MCF 10A (cell line): ENCODE results near the gene DNLZ. TPM values are rescaled to one million over a fixed set of nuclear protein-coding genes. Genes with fewer than 3 reads are reported as not detected.

Source experiments
- BruUV-seq: library from RNA; stranded (reverse); fragments of 400-500 nt; replicated peaks from 2 replicates; lab custom pipeline; 2021; lab: Mats Ljungman, UMichigan
- CTCF ChIA-PET: fragments of 300-600 bp; sonication (Branson Sonifier 250); formaldehyde crosslinking; extraction: SDS; loops from one replicate; lab custom pipeline; 2021; ENCODE audit warnings: antibody characterized with exemption, inconsistent platforms; lab: Yijun Ruan, JAX
- POLR2A ChIA-PET: fragments of 300-600, 350-650 bp; sonication (Branson Sonifier 250); formaldehyde crosslinking; extraction: SDS; loops from one replicate; lab custom pipeline; 2020; ENCODE audit warnings: antibody characterized with exemption, inconsistent platforms; lab: Yijun Ruan, JAX
- DNase-seq: peaks from one replicate; pipeline ENCODE4 v3.0.0-alpha.2; 2018; ENCODE audit not compliant: unreplicated experiment
- H3K27ac Mint-ChIP-seq: one replicate; pipeline ENCODE4 v1.8.0; 2022; ENCODE audit warnings: mild to moderate bottlenecking, low read depth, mixed read lengths; ENCODE audit not compliant: unreplicated experiment
- H3K27me3 Mint-ChIP-seq: one replicate; pipeline ENCODE4 v1.8.0; 2022; ENCODE audit warnings: mixed read lengths; ENCODE audit not compliant: insufficient read depth, unreplicated experiment
- H3K36me3 Mint-ChIP-seq: one replicate; pipeline ENCODE4 v1.8.0; 2022; ENCODE audit warnings: mild to moderate bottlenecking, moderate library complexity, mixed read lengths; ENCODE audit not compliant: insufficient read depth, unreplicated experiment
- H3K4me1 Mint-ChIP-seq: one replicate; pipeline ENCODE4 v1.8.0; 2022; ENCODE audit warnings: mixed read lengths; ENCODE audit not compliant: insufficient read depth, unreplicated experiment
- H3K4me3 Mint-ChIP-seq: one replicate; pipeline ENCODE4 v1.8.0; 2022; ENCODE audit warnings: mild to moderate bottlenecking, moderate library complexity, mixed read lengths; ENCODE audit not compliant: unreplicated experiment
- H3K9me3 Mint-ChIP-seq: one replicate; pipeline ENCODE4 v1.8.0; 2022; ENCODE audit warnings: mixed read lengths; ENCODE audit not compliant: unreplicated experiment
- CTCF ChIP-seq: fragments of 200-600 bp; IDR thresholded peaks from one replicate; pipeline ENCODE4 v1.8.0; 2022; ENCODE audit warnings: antibody characterized with exemption, mild to moderate bottlenecking; ENCODE audit not compliant: unreplicated experiment
- intact Hi-C: fragments of 100-400 bp; cut with micrococcal nuclease; formaldehyde crosslinking; loops from 2 replicates; pipeline ENCODE4 v1.14.1; 2022
- total RNA-seq: library from RNA; stranded (reverse); gene quantifications from 2 replicates; pipeline ENCODE4 v1.2.3, GENCODE V29; 2022

DNLZ gene
- total RNA-seq, 1 experiment from 2014 or later = 30.5 TPM

GRCh38 chr9:136341042-136341655 is 22.4 kb downstream of the DNLZ start:
- H3K4me3 Mint-ChIP-seq = no peak overlapping the region
- TF ChIP-seq CTCF = no peak
- no peaks in the 10 kb centered on the region for H3K27me3 Mint-ChIP-seq
- no peak overlapping the region for H3K27ac Mint-ChIP-seq
- peaks cover 6% of the 10 kb centered on the region for H3K36me3 Mint-ChIP-seq
- H3K9me3 Mint-ChIP-seq = no peaks in the 10 kb centered on the region
- intact Hi-C loops = no loop called here
- BruUV-seq = no TSS peak
- ChIA-PET CTCF (interaction anchor here (0.6 to 0.7 kb wide), 3 partner anchors 14 to 86 kb away, joined by 3 to 4 read pairs (median 3); no protein-coding TSS in a partner anchor), POLR2A (no interaction called here)
- DNase-seq = no peak
- H3K4me1 Mint-ChIP-seq = no peaks in the 10 kb centered on the region

- Mint-ChIP-seq H3K27me3 (no peaks in the 10 kb centered on the region), H3K27ac (no peak overlapping the region), H3K36me3 (peaks cover 6% of the 10 kb centered on the region), H3K4me3 (no peak overlapping the region), H3K9me3 (no peaks in the 10 kb centered on the region), H3K4me1 (no peaks in the 10 kb centered on the region)
- no peak for DNase-seq
- no peak for TF ChIP-seq CTCF
- ChIA-PET CTCF (interaction anchor here (0.6 to 1.1 kb wide), 5 partner anchors 15 to 144 kb away, joined by 3 to 4 read pairs (median 3); no protein-coding TSS in a partner anchor), POLR2A (no interaction called here)
- BruUV-seq = no TSS peak
- intact Hi-C loops = no loop called here
Observed at GRCh38 chr9:136340356-136341041, 23.0 kb downstream of the DNLZ start.

- no peak for TF ChIP-seq CTCF
- intact Hi-C loops = loop anchor here (1.0 to 5.0 kb wide), 3 partner anchors 23 to 302 kb away; partner anchors contain the start of genes DNLZ and SNAPC4
- no peaks in the 10 kb centered on the region for H3K9me3 Mint-ChIP-seq
- H3K4me3 Mint-ChIP-seq = no peak overlapping the region
- CTCF ChIA-PET = interaction anchor here (0.6 to 1.1 kb wide), 8 partner anchors 14 to 342 kb away, joined by 3 to 4 read pairs (median 3); no protein-coding TSS in a partner anchor
- H3K4me1 Mint-ChIP-seq = no peaks in the 10 kb centered on the region
- H3K27me3 Mint-ChIP-seq = no peaks in the 10 kb centered on the region
- peaks cover 6% of the 10 kb centered on the region for H3K36me3 Mint-ChIP-seq
- H3K27ac Mint-ChIP-seq = no peak overlapping the region
- POLR2A ChIA-PET = no interaction called here
- DNase-seq = no peak
- no TSS peak for BruUV-seq
Observed at GRCh38 chr9:136339958-136340310, 23.6 kb downstream of the DNLZ start.
